ENCODE results near the gene PPP5C.

- TF ChIP-seq GABPA (IDR thresholded peaks at IDR 0.05 in 1 of 2, conservative IDR thresholded peaks at IDR 0.05 in 1 of 2) (no peak), RAD21 (IDR thresholded peaks at IDR 0.05) (no peak), CTCF (IDR thresholded peaks at IDR 0.05; ENCODE audit: low read depth, low read length, missing input control) (no peak)
Measured at GRCh38 chr19:46387713-46388130, 40.8 kb downstream of the PPP5C start.

Data from liver (tissue), 3 donors.